Hepatocyte (in vitro differentiated cells): ENCODE data around the gene TMPRSS3. TPM values are rescaled to one million over a fixed set of nuclear protein-coding genes. Genes with fewer than 3 reads are reported as not detected.

ENCODE experiments used
- DNase-seq: peaks from one replicate; pipeline ENCODE4 v3.0.0-alpha.2; 2016; ENCODE audit warnings: low spot score
- H2AFZ ChIP-seq: fragments of 200-600 bp; sonication (generic); 2 replicates; pipeline ENCODE4 v1.6.0; 2016; ENCODE audit warnings: antibody characterized with exemption, mild to moderate bottlenecking
- H3K27ac ChIP-seq: fragments of 200-600 bp; sonication (generic); 2 replicates; pipeline ENCODE4 v1.5.1; 2016; ENCODE audit warnings: mild to moderate bottlenecking
- H3K27me3 ChIP-seq: fragments of 200-600 bp; sonication (generic); 2 replicates; pipeline ENCODE4 v1.6.1; 2016
- H3K36me3 ChIP-seq: fragments of 200-600 bp; sonication (generic); replicated peaks from 2 replicates; pipeline ENCODE4 v1.5.1; 2016; ENCODE audit warnings: low read depth; ENCODE audit not compliant: insufficient read depth
- H3K4me1 ChIP-seq: fragments of 200-600 bp; sonication (generic); 2 replicates; pipeline ENCODE4 v1.5.1; 2016; ENCODE audit warnings: mild to moderate bottlenecking, moderate library complexity; ENCODE audit not compliant: insufficient read depth
- H3K4me2 ChIP-seq: fragments of 200-600 bp; sonication (generic); 2 replicates; pipeline ENCODE4 v1.6.0; 2016
- H3K4me3 ChIP-seq: fragments of 200-600 bp; sonication (generic); 2 replicates; pipeline ENCODE4 v1.5.1; 2016; ENCODE audit warnings: mild to moderate bottlenecking
- H3K79me2 ChIP-seq: fragments of 200-600 bp; sonication (generic); 2 replicates; pipeline ENCODE4 v1.6.0; 2017; ENCODE audit warnings: mild to moderate bottlenecking
- H3K9me2 ChIP-seq: fragments of 200-600 bp; sonication (generic); replicated peaks from 2 replicates; pipeline ENCODE4 v1.6.0; 2017; ENCODE audit warnings: mild to moderate bottlenecking; ENCODE audit not compliant: insufficient read depth
- H3K9me3 ChIP-seq: fragments of 200-600 bp; sonication (generic); 2 replicates; pipeline ENCODE4 v1.5.1; 2016; ENCODE audit warnings: low read depth, mild to moderate bottlenecking
- H4K20me1 ChIP-seq: fragments of 200-600 bp; sonication (generic); 2 replicates; pipeline ENCODE4 v1.6.0; 2016; ENCODE audit warnings: mild to moderate bottlenecking; ENCODE audit not compliant: insufficient read depth, poor library complexity, severe bottlenecking
- CTCF ChIP-seq: fragments of 200-600 bp; sonication (generic); IDR thresholded peaks from 2 replicates; pipeline ENCODE4 v1.5.1; 2016; ENCODE audit warnings: antibody characterized with exemption, mild to moderate bottlenecking; ENCODE audit not compliant: poor library complexity
- EZH2 ChIP-seq: fragments of 200-600 bp; sonication (generic); IDR thresholded peaks from 2 replicates; pipeline ENCODE4 v1.6.1; 2016; ENCODE audit warnings: antibody characterized with exemption, mild to moderate bottlenecking, borderline replicate concordance
- EZH2phosphoT487 ChIP-seq: fragments of 200-600 bp; sonication (generic); IDR thresholded peaks from one replicate; pipeline ENCODE4 v1.6.1; 2018; ENCODE audit warnings: antibody characterized with exemption, mild to moderate bottlenecking, low read depth, moderate library complexity; ENCODE audit not compliant: unreplicated experiment, severe bottlenecking
- WGBS: methylation state at CpG from one replicate; pipeline ENCODE4 v1.1.6; 2016; ENCODE audit warnings: low lambda C conversion rate; ENCODE audit errors: missing lambda C conversion rate; 5-methylcytosine and 5-hydroxymethylcytosine counted together
- polyA plus RNA-seq: library from polyadenylated mRNA; unstranded; fragments of >200 nt; fragmentation: Nextera tagmentation; extraction: Ambion mirVana; gene quantifications from 2 replicates; pipeline ENCODE4 v1.2.1, GENCODE V29; 2016
- total RNA-seq: library from RNA; depleted of rRNA; stranded (reverse); fragments of >200 nt; gene quantifications from 2 replicates; pipeline ENCODE4 v1.2.3, GENCODE V29; 2014

TMPRSS3 gene
- total and polyA plus RNA-seq, 2 experiments from 2014 or later = 1.4 to 1.7 TPM

GRCh38 chr21:42353623-42354022 is 42.2 kb downstream of the TMPRSS3 start:
- Histone ChIP-seq H3K27ac (no peak overlapping the region), H3K9me2 (no peaks in the 10 kb centered on the region), H3K9me3 (no peaks in the 10 kb centered on the region), H2AFZ (no peak overlapping the region), H3K4me1 (no peaks in the 10 kb centered on the region), H3K4me2 (no peak overlapping the region), H3K4me3 (no peak overlapping the region), H4K20me1 (no peaks in the 10 kb centered on the region), H3K79me2 (no peaks in the 10 kb centered on the region), H3K27me3 (no peaks in the 10 kb centered on the region), H3K36me3 (no peaks in the 10 kb centered on the region)
- 92% methylated on average over 5 of the region's 5 CpGs for WGBS
- no peak for DNase-seq
- TF ChIP-seq EZH2 = no peak

- Histone ChIP-seq H2AFZ (no peak overlapping the region), H3K4me3 (no peak overlapping the region), H3K4me2 (no peak overlapping the region), H3K27me3 (no peaks in the 10 kb centered on the region), H3K27ac (no peak overlapping the region), H4K20me1 (no peaks in the 10 kb centered on the region), H3K9me2 (no peaks in the 10 kb centered on the region), H3K79me2 (no peaks in the 10 kb centered on the region), H3K4me1 (no peaks in the 10 kb centered on the region), H3K9me3 (no peaks in the 10 kb centered on the region), H3K36me3 (no peaks in the 10 kb centered on the region)
- DNase-seq = no peak
- WGBS = 93% methylated on average over 14 of the region's 14 CpGs
- TF ChIP-seq EZH2phosphoT487 (no peak), EZH2 (no peak), CTCF (no peak)
Observed at GRCh38 chr21:42352441-42353095, 43.3 kb downstream of the TMPRSS3 start.

GRCh38 chr21:42351626-42352440 is 44.0 kb downstream of the TMPRSS3 start:
- Histone ChIP-seq H4K20me1 (no peaks in the 10 kb centered on the region), H3K27me3 (no peaks in the 10 kb centered on the region), H2AFZ (no peak overlapping the region), H3K9me2 (no peaks in the 10 kb centered on the region), H3K79me2 (no peaks in the 10 kb centered on the region), H3K4me2 (no peak overlapping the region), H3K9me3 (no peaks in the 10 kb centered on the region), H3K27ac (no peak overlapping the region), H3K4me3 (no peak overlapping the region), H3K4me1 (no peaks in the 10 kb centered on the region), H3K36me3 (no peaks in the 10 kb centered on the region)
- no peak for DNase-seq
- TF ChIP-seq CTCF (no peak), EZH2phosphoT487 (no peak), EZH2 (no peak)
- WGBS = 86% methylated on average over 9 of the region's 11 CpGs

GRCh38 chr21:42350927-42351426 is 44.9 kb downstream of the TMPRSS3 start, which contains the start of gene TFF2:
Gene TFF2, minus strand, starts transcription at chr21:42350994. Its CDS starts 37 bp downstream, at chr21:42350957.
- Histone ChIP-seq H2AFZ (no peak within 1 kb of the TSS), H3K4me3 (no peak within 1 kb of the TSS), H3K36me3 (no peaks in the 10 kb centered on the region), H3K79me2 (no peaks in the 10 kb centered on the region), H3K4me2 (no peak within 1 kb of the TSS), H3K4me1 (no peaks in the 10 kb centered on the region), H3K9me2 (no peaks in the 10 kb centered on the region), H3K27me3 (no peaks in the 10 kb centered on the region), H3K9me3 (no peaks in the 10 kb centered on the region), H3K27ac (peak within 1 kb of the TSS; percentile 18), H4K20me1 (no peaks in the 10 kb centered on the region)
- TF ChIP-seq EZH2phosphoT487 (no peak), CTCF (no peak), EZH2 (no peak)
- no peak for DNase-seq
- 62% methylated on average over 13 of the region's 13 CpGs for WGBS
